ENCODE results near the gene PRKN.
"Not testable (repeated sequence)": the region's sequence is repeated elsewhere in the genome, so short reads cannot be mapped to it uniquely, and the experiment has no call there.

The PRKN gene

DNA sequence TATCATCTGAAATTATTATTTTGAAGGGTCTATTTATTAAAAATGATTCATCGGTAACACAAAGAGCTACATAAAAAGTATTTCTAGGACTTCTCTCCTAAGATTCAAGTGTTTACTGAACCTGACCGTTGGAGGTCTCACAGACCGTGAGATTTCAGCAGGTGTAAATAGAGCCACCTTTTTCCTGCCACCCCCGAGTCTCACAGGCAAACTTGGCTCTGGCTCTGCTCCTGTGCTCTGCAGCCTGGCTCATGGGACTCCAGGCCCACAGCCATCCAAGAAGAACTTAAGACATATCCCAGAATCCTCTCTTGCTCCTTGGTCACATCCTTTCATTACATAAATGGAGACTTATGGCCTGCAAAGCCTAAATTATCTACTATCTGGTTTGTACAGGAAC, 1385.9 kb downstream of the PRKN start:
- Histone ChIP-seq H3K9ac (ENCODE audit: low read length in 2 of 2) (no peak overlapping the region), H3K4me1 (ENCODE audit: control insufficient read depth, insufficient read depth, low read length) (no peaks in the 10 kb centered on the region), H3K4me3 (ENCODE audit: low read length in 2 of 2) (no peak overlapping the region), H3K9me3 (ENCODE audit: control insufficient read depth in 2 of 2, low read length in 2 of 2) (no peaks in the 10 kb centered on the region), H3K27ac (ENCODE audit: low read length) (no peak overlapping the region), H3K27me3 (ENCODE audit: control insufficient read depth in 1 of 2, insufficient read depth in 2 of 2, low read length in 2 of 2) (no peaks in the 10 kb centered on the region), H3K36me3 (ENCODE audit: control insufficient read depth in 2 of 2, insufficient read depth in 2 of 2, low read length in 2 of 2) (no peaks in the 10 kb centered on the region)

DNA sequence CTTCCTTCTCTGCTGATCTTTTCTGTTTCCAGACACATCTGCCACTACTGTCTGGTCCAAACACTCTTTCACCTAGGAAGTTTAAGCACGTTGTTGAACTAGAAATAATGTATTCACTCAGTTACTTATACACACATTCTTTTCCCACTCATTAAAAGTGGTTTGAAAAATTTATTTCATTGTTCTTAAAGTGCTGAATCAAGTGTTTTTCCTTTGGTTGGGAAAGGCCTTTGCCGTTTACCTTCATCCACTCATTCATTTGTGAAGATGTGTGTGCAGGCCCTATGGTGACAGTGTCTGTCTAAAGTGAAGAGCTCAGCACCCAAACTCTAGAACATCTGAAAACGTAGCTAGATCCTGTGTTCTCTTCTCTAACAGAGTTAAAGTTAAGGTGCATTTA, 1389.6 kb downstream of the PRKN start:
- Histone ChIP-seq H3K27me3 (ENCODE audit: control insufficient read depth in 1 of 2, insufficient read depth in 2 of 2, low read length in 2 of 2) (no peaks in the 10 kb centered on the region), H3K9me3 (ENCODE audit: control insufficient read depth in 2 of 2, low read length in 2 of 2) (no peaks in the 10 kb centered on the region), H3K27ac (ENCODE audit: low read length) (no peak overlapping the region), H3K4me3 (ENCODE audit: low read length in 2 of 2) (no peak overlapping the region), H3K9ac (ENCODE audit: low read length in 2 of 2) (no peak overlapping the region), H3K36me3 (ENCODE audit: control insufficient read depth in 2 of 2, insufficient read depth in 2 of 2, low read length in 2 of 2) (no peaks in the 10 kb centered on the region), H3K4me1 (ENCODE audit: control insufficient read depth, insufficient read depth, low read length) (no peaks in the 10 kb centered on the region)

DNA sequence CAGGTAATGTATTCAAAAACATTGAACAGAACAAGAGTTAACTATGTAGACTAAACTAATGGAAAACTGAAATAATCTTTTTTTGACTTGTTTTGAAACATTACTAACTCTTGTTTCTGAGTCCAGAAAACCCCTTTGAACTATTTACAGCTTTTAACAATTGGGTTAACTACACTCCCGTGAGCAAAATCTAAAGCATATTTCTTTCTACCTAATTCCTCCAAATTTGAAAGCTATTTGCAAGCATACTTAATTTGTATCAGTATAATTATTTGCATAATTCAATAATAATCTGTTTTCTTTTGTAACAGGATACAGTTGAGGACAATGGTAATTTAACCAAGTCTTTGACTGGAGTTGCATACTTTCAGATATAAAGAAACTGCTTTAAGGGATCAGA, 1391.1 kb downstream of the PRKN start:
- Histone ChIP-seq H3K9ac (ENCODE audit: low read length in 2 of 2) (no peak overlapping the region), H3K4me3 (ENCODE audit: low read length in 2 of 2) (no peak overlapping the region), H3K4me1 (ENCODE audit: control insufficient read depth, insufficient read depth, low read length) (no peaks in the 10 kb centered on the region), H3K9me3 (ENCODE audit: control insufficient read depth in 2 of 2, low read length in 2 of 2) (no peaks in the 10 kb centered on the region), H3K27ac (ENCODE audit: low read length) (no peak overlapping the region), H3K36me3 (ENCODE audit: control insufficient read depth in 2 of 2, insufficient read depth in 2 of 2, low read length in 2 of 2) (no peaks in the 10 kb centered on the region), H3K27me3 (ENCODE audit: control insufficient read depth in 1 of 2, insufficient read depth in 2 of 2, low read length in 2 of 2) (no peaks in the 10 kb centered on the region)

DNA sequence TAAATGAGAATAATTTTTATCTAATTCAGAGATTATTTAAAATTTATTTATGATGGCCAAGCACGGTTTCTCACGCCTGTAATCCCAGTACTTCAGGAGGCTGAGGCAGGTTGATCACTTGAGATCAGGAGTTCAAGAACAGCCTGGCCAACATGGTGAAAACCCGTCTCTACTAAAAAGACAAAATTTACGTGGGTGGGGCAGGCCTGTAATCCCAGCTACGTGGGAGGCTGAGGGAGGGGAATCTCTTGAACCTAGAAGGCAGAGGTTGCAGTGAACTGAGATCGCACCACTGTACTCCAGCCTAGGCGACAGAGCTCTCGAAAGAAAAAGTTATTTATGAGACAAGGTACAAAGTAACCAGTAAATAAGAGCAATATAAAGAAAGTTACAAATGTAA, 1394.2 kb downstream of the PRKN start:
- Histone ChIP-seq H3K27me3 (ENCODE audit: control insufficient read depth in 1 of 2, insufficient read depth in 2 of 2, low read length in 2 of 2) (no peaks in the 10 kb centered on the region), H3K36me3 (ENCODE audit: control insufficient read depth in 2 of 2, insufficient read depth in 2 of 2, low read length in 2 of 2) (no peaks in the 10 kb centered on the region), H3K27ac (ENCODE audit: low read length) (no peak overlapping the region), H3K9me3 (ENCODE audit: control insufficient read depth in 2 of 2, low read length in 2 of 2) (no peaks in the 10 kb centered on the region), H3K4me1 (ENCODE audit: control insufficient read depth, insufficient read depth, low read length) (no peaks in the 10 kb centered on the region), H3K4me3 (ENCODE audit: low read length in 2 of 2) (no peak overlapping the region), H3K9ac (ENCODE audit: low read length in 2 of 2) (no peak overlapping the region)

DNA sequence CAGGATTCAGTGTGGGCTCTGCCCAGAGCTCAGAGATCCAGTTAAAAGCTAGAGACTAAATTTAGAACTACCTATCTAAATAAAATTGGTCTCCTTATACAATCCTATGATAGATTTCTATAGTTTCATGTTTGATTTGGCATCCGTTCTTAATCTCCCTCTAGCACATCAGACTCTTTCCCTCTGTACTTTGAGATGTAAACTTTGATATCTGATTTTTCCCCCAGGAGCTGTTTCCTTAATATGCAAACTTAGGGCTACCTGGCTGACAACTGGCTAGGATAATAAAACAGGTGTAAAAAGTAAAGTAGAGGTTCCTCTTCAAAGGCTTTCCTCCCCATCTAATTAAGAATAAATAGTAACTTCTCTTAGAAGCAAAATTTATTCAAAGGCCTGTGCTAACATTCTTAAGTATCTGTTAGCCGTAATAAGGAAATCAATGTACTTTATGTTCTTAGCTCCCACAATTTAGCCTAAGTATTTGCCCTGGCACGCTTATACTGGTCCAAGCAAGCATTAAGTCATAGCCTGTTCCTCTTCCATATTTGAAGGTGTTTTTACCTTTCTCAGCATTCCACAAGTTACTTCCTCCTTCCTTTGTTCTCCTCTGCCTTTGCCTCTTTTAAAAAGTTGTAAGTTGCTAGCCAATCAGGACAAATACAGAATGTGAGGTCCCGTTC, 1396.0 kb downstream of the PRKN start:
- not testable (repeated sequence) for H3K4me3 ChIP-seq (ENCODE audit: low read length in 2 of 2); H3K36me3 ChIP-seq (ENCODE audit: control insufficient read depth in 2 of 2, insufficient read depth in 2 of 2, low read length in 2 of 2)

DNA sequence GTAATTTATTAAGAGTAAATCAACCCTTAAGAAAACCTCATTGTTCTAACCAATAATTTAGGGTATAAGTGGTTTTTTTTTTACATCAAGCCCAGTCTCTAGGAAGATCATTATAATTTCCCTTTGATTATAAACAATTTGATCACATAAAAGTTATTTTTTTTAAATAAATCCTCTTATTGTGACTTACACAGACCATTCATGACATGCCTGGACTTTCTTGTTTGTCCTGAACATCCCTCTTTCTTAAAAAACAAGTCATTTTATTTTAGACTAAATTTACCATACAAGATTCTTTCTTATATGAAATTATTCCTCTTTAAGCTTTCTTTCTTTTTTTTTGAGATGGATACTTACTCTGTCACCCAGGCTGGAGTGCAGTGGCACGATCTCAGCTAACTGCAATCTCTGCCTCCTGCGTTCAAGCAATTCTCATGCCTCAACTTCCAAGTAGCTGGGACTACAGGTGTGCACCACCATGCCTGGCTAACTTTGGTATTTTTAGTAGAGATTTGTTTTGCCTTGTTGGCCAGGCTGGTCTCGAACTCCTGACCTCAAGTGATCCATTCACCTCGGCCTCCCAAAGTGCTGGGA, 1400.1 kb downstream of the PRKN start:
- Histone ChIP-seq H3K9me3 (ENCODE audit: control insufficient read depth in 2 of 2, low read length in 2 of 2) (no peaks in the 10 kb centered on the region), H3K4me3 (ENCODE audit: low read length in 2 of 2) (no peak overlapping the region), H3K27me3 (ENCODE audit: control insufficient read depth in 1 of 2, insufficient read depth in 2 of 2, low read length in 2 of 2) (no peaks in the 10 kb centered on the region), H3K27ac (ENCODE audit: low read length) (no peak overlapping the region), H3K9ac (ENCODE audit: low read length in 2 of 2) (no peak overlapping the region), H3K36me3 (ENCODE audit: control insufficient read depth in 2 of 2, insufficient read depth in 2 of 2, low read length in 2 of 2) (no peaks in the 10 kb centered on the region), H3K4me1 (ENCODE audit: control insufficient read depth, insufficient read depth, low read length) (no peaks in the 10 kb centered on the region)

More for the DNA sequence above, 1396.0 kb downstream of the PRKN start:
- H3K27ac ChIP-seq (ENCODE audit: low read length); H3K9ac ChIP-seq (ENCODE audit: low read length in 2 of 2); H3K9me3 ChIP-seq (ENCODE audit: control insufficient read depth in 2 of 2, low read length in 2 of 2); H3K4me1 ChIP-seq (ENCODE audit: control insufficient read depth, insufficient read depth, low read length); H3K27me3 ChIP-seq (ENCODE audit: control insufficient read depth in 1 of 2, insufficient read depth in 2 of 2, low read length in 2 of 2): not testable (repeated sequence)

DNA sequence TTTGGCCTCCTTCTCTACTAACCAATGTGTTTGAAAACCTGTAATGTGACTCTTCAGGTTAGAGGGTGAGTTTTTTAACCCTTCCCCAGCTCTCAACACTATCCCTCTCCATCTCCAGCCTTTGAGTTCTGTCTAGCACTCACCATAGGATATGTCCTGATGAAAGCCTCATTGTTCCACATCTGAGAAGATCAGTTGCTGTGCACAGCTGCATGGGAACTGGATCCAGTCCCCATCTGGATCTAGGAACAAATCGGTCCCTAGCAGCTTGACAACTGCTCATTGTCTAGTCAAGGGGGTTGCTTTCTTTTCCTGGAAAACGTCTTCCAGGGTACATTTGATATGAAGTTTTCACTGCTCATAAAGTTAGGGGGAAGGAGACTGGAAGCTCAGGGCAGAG, 1408.3 kb downstream of the PRKN start:
- Histone ChIP-seq H3K4me3 (ENCODE audit: low read length in 2 of 2) (no peak overlapping the region), H3K27ac (ENCODE audit: low read length) (no peak overlapping the region), H3K27me3 (ENCODE audit: control insufficient read depth in 1 of 2, insufficient read depth in 2 of 2, low read length in 2 of 2) (no peaks in the 10 kb centered on the region), H3K36me3 (ENCODE audit: control insufficient read depth in 2 of 2, insufficient read depth in 2 of 2, low read length in 2 of 2) (no peaks in the 10 kb centered on the region), H3K9me3 (ENCODE audit: control insufficient read depth in 2 of 2, low read length in 2 of 2) (no peaks in the 10 kb centered on the region), H3K4me1 (ENCODE audit: control insufficient read depth, insufficient read depth, low read length) (no peaks in the 10 kb centered on the region), H3K9ac (ENCODE audit: low read length in 2 of 2) (no peak overlapping the region)

DNA sequence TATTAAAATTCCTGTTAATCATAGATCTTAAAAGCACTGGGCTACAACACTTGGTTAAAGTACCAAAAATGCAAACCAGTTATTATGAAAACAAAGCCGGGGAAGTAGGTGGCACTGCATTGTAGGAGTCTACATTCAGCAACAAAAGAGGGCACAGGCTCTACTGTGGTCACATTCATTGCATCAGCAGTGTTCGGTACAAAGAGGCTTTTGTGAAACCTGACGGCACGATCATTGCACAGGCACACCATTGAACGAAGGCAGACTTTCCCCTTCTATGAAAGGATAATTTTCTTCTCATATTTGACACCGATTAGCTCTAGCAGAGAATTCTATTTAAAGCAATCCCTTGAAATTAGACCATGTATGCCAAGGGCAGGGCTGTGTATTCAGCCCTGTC, 1409.1 kb downstream of the PRKN start:
- no peaks in the 10 kb centered on the region for H3K27me3 ChIP-seq (ENCODE audit: control insufficient read depth in 1 of 2, insufficient read depth in 2 of 2, low read length in 2 of 2)
- no peaks in the 10 kb centered on the region for H3K36me3 ChIP-seq (ENCODE audit: control insufficient read depth in 2 of 2, insufficient read depth in 2 of 2, low read length in 2 of 2)
- H3K9me3 ChIP-seq (ENCODE audit: control insufficient read depth in 2 of 2, low read length in 2 of 2): no peaks in the 10 kb centered on the region
- no peak overlapping the region for H3K27ac ChIP-seq (ENCODE audit: low read length)
- no peak overlapping the region for H3K9ac ChIP-seq (ENCODE audit: low read length in 2 of 2)
- no peak overlapping the region for H3K4me3 ChIP-seq (ENCODE audit: low read length in 2 of 2)
- no peaks in the 10 kb centered on the region for H3K4me1 ChIP-seq (ENCODE audit: control insufficient read depth, insufficient read depth, low read length)

DNA sequence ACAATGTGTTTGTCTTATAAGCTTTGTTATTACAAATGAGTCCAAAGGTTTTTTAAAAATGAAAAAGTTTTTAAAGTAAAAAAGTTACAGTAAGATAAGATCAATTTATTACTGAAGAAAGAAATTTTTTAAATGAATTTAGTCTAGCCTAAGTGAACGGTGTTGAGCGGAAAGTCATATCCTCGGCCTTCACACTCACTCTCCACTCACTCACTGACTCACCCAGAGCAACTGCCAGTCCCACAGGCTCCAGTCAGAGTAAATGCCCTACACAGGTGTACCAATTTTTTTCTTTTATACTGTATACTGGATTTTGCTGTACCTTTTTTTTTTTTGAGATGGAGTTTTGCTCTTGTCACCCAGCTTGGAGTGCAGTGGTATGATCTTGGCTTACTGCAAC, 1411.0 kb downstream of the PRKN start:
- Histone ChIP-seq H3K9me3 (ENCODE audit: control insufficient read depth in 2 of 2, low read length in 2 of 2) (no peaks in the 10 kb centered on the region), H3K9ac (ENCODE audit: low read length in 2 of 2) (no peak overlapping the region), H3K36me3 (ENCODE audit: control insufficient read depth in 2 of 2, insufficient read depth in 2 of 2, low read length in 2 of 2) (no peaks in the 10 kb centered on the region), H3K27me3 (ENCODE audit: control insufficient read depth in 1 of 2, insufficient read depth in 2 of 2, low read length in 2 of 2) (no peaks in the 10 kb centered on the region), H3K4me1 (ENCODE audit: control insufficient read depth, insufficient read depth, low read length) (no peaks in the 10 kb centered on the region), H3K27ac (ENCODE audit: low read length) (no peak overlapping the region), H3K4me3 (ENCODE audit: low read length in 2 of 2) (no peak overlapping the region)

DNA sequence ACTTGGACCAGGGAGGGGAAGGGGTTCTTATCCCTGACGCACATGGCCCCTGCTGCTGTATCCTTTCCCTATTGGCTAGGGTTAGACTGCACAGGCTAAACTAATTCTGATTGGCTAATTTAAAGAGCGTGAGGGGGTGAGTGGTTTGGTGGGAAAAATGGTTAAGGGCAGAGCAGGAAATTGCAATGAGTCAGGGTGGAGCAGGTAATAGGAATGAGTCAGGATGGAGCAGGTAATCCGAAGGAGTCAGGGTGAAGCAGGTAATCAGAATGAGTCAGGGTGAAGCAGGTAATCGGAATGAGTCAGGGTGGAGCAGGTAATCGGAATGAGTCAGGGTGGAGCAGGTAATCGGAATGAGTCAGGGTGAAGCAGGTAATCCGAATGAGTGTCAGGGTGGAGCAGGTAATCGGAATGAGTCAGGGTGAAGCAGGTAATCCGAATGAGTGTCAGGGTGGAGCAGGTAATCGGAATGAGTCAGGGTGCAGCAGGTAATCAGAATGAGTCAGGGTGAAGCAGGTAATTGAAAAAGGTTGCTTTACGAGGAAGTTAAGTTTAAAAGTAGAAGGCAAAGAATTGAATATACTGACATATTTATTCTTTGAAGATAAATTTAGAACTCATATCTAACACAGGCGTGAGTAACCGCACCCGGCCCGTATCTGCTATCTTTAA, 1412.2 kb downstream of the PRKN start:
- H3K9me3 ChIP-seq (ENCODE audit: control insufficient read depth in 2 of 2, low read length in 2 of 2); H3K27me3 ChIP-seq (ENCODE audit: control insufficient read depth in 1 of 2, insufficient read depth in 2 of 2, low read length in 2 of 2); H3K4me1 ChIP-seq (ENCODE audit: control insufficient read depth, insufficient read depth, low read length); H3K9ac ChIP-seq (ENCODE audit: low read length in 2 of 2); H3K36me3 ChIP-seq (ENCODE audit: control insufficient read depth in 2 of 2, insufficient read depth in 2 of 2, low read length in 2 of 2); H3K27ac ChIP-seq (ENCODE audit: low read length); H3K4me3 ChIP-seq (ENCODE audit: low read length in 2 of 2): not testable (repeated sequence)

DNA sequence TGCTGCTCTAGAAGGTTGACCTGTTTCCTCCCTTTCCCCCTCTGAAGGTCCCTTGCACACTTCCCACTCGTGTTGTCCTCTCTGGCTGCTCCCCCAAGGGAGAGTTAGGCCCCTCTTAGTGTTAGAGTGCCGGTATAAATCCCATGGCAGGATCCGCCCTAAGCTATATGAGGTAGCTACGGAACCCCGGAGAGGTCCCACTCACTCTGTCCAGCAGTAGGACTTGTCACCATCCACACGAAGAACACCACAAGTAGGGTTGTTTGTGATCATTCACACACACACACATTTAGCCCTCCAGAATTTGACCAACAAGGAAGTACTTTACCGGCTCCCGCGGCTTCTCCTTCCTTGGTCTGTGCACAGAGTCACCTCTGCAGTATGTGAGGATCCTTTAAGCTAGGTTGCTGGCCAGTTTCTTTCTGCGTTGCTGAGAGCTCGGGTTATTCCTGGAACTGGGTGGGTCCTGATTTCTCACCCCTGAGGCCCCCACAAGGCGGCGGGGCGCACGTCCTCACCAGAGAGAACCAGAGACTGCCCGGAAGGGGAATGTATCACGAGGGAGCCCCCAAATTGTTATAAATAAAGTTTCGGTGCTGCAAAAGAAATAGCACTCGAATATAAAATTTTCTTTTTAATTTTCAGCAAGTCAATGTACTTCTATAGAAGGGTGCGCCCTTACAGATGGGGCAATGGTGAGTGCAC, 1412.9 kb downstream of the PRKN start:
- not testable (repeated sequence) for H3K9me3 ChIP-seq (ENCODE audit: control insufficient read depth in 2 of 2, low read length in 2 of 2); H3K27ac ChIP-seq (ENCODE audit: low read length); H3K36me3 ChIP-seq (ENCODE audit: control insufficient read depth in 2 of 2, insufficient read depth in 2 of 2, low read length in 2 of 2); H3K4me1 ChIP-seq (ENCODE audit: control insufficient read depth, insufficient read depth, low read length); H3K4me3 ChIP-seq (ENCODE audit: low read length in 2 of 2); H3K27me3 ChIP-seq (ENCODE audit: control insufficient read depth in 1 of 2, insufficient read depth in 2 of 2, low read length in 2 of 2); H3K9ac ChIP-seq (ENCODE audit: low read length in 2 of 2)
